ENCODE data around the gene CDKN2B-AS1.
"Not testable (repeated sequence)": the region's sequence is repeated elsewhere in the genome, so short reads cannot be mapped to it uniquely, and the experiment has no call there.

CDKN2B-AS1 gene

DNA sequence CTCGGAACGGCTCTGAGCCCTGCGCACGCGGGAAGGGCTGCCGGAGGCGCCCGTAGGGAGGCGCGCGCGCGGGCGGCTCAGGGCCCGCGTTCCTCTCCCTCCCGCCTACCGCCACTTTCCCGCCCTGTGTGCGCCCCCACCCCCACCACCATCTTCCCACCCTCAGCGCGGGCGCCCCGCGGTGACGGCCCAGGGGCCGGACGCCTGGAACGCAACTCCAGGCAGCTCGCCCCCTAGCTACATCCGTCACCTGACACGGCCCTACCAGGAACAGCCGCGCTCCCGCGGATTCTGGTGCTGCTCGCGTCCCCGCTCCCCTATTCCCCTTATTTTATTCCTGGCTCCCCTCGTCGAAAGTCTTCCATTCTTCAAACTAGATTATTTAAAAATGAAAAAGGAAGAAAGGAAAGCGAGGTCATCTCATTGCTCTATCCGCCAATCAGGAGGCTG, at the start of gene CDKN2B-AS1:
CDKN2B-AS1 (plus strand) TSS at position 236 of the 450 bp plus-strand sequence.
- DNase-seq = peak; percentile 81

DNA sequence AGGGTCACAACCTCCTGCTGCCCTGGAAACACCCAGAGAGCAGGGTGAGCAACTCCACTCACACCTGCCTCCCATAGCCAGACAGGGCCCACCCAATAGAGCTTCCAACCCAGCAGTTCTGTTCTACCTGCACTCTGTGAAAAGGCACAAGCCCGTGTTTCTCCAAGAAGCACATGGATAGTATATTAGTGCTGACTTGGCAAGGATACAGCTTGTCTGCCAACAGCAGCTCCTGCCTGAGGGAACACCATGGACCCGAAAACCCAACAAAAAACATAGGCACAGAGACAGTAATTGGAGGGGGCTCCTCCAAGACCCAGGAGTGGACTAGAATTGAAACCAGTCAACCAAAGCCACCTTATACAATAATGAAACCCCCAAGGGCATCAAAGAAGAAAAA, 49.0 kb upstream of the CDKN2B-AS1 start:
- DNase-seq = no peak

- no peak for DNase-seq
Observed at GRCh38 chr9:21958833-21959232, 35.8 kb upstream of the CDKN2B-AS1 start.

DNA sequence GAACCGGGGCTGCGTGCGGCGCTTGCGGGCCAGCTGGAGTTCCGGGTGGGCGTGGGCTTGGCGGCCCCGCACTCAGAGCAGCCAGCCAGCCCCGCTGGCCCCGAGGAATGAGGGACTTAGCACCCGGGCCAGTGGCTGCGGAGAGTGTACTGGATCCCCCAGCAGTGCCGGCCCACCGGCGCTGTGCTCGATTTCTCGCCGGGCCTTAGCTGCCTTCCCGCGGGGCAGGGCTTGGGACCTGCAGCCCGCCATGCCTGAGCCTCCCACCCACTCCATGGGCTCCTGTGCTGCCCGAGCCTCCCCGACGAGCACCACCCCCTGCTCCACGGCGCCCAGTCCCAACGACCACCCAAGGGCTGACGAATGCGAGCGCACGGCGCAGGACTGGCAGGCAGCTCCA, 35.3 kb upstream of the CDKN2B-AS1 start:
- DNase-seq = not testable (repeated sequence)

- DNase-seq = no peak
Observed at GRCh38 chr9:21961569-21961968, 33.0 kb upstream of the CDKN2B-AS1 start.

DNA sequence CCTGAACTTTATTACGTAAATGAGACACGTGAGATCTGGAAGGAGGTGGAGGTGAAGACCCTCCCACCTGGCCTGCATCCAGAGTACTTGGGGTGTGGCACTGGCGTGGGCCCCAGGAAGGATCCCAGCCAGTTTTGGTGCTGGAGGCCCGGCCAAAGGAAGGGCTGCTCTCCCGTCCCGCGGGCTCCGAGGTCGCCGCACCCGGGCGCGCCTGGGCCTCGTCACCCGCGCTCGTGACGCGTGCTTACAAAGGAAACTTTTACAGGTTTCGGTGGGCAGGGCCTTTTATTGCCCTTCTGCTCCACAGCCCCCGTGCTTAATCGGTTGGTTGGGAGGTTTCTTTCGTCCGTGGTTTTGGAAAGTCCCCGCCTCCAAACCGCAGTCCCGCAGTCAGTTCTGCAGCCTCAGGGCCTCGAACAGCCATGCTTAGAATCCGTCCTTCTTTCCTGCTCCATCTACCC, 29.6 kb upstream of the CDKN2B-AS1 start:
- DNase-seq = no peak

- no peak for DNase-seq
Observed at GRCh38 chr9:21965401-21965951, 29.1 kb upstream of the CDKN2B-AS1 start.

GRCh38 chr9:21966140-21966851, 28.3 kb upstream of the CDKN2B-AS1 start:
- DNase-seq = no peak

DNA sequence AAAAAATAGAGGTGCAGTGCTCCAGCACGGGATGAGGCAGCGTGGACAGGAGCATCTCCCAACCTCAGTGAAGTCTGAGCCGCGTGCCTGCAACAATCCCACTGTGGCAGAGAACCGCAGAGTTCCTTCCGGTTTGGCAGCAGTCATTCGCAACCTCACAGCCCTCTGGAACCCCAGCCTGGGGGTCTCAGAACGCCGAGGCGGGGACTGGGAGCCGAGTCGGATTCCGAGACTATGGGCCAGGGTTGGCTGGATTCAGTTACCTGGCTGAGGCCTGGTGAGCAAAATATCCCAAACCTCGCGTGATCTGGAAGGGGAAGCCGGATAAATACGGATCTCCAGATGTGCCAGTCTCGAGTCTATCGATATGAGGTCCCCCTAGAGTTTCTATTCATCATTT, 27.4 kb upstream of the CDKN2B-AS1 start:
- DNase-seq = no peak

- no peak for DNase-seq
Observed at GRCh38 chr9:21967702-21968101, 26.9 kb upstream of the CDKN2B-AS1 start.

GRCh38 chr9:21968331-21969010, 26.1 kb upstream of the CDKN2B-AS1 start:
- no peak for DNase-seq

DNA sequence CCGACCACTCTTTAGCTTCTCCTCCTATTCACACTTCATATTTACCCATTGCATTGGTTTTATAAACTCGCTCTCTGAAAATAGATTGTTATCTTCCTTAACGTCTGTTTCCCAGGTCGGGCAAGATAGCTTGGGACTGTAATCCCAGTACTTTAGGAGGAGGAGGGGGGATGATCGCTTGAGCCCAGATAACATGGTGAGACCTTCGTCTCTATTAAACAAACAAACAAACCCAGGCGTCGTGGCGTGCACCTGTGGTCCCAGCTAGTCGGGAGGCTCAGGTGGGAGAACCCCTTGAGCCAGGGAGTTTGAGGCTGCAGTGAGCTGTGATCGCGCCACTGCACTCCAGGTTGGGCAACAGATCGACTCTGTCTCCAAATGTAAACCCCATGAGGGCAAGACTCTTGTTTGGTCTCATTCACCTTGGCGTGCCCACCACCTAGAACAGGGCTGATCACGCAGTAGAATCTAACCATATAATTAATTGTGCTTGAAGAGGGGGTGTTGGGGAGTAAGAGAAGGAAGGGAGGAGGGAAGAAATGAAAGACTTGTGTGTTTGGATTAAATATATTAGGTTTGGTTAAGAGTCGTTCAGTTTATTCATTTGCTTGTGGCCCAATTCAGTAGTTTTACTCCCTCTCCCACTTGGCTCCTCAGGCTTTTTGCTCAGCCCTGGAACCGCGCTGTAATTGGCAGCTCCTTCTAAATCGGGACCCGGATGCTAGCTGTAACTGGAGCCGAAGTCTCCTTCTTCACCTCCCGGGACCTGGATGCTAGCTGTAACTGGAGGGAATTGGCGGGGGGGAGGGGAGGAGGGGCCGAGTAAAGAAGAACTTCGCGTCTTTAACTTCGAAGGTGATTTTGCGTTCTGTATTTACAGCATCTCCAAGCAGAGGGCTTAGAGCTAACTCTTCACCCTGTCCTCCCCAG, 25.3 kb upstream of the CDKN2B-AS1 start:
- no peak for DNase-seq

DNA sequence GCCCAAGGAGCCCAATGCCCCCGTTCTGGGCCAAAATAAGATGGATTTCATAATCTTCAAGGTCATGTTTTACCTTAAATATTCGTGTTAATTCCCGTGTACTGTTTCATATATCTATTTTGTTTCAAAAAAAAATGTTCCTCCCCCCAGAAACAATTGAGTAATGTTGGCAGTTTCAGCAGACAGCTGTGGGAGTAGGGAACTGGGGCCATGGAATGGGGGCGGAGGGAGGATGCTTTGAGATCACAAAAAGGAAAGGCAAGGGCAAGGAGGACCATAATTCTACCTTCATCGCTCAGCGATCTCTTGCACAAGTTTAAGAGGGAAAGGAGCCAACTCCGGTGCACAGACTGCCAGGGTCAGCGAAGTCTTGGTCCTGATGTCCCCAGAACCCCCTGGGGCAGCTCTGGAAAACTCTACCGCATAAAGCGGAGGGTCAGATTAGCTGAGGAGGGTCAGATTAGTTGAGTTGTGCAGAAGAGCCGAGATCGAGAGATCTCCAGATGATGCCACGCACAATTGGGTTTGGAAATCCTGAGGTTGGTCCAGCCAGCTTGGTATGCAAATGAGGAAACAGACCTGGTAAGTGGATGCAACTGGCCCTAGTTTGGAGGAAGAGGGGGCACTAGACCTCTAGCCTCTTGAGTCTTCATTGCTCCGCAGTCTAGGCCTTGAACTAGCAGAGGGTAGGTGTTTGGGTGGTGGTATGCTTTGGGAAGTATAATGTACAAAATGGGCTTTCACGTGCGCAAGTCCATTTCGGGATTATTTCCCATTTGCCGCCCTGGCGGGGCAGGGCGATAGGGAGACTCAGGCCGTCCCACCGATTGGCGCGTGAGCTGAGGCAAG, 24.4 kb upstream of the CDKN2B-AS1 start:
- no peak for DNase-seq

DNA sequence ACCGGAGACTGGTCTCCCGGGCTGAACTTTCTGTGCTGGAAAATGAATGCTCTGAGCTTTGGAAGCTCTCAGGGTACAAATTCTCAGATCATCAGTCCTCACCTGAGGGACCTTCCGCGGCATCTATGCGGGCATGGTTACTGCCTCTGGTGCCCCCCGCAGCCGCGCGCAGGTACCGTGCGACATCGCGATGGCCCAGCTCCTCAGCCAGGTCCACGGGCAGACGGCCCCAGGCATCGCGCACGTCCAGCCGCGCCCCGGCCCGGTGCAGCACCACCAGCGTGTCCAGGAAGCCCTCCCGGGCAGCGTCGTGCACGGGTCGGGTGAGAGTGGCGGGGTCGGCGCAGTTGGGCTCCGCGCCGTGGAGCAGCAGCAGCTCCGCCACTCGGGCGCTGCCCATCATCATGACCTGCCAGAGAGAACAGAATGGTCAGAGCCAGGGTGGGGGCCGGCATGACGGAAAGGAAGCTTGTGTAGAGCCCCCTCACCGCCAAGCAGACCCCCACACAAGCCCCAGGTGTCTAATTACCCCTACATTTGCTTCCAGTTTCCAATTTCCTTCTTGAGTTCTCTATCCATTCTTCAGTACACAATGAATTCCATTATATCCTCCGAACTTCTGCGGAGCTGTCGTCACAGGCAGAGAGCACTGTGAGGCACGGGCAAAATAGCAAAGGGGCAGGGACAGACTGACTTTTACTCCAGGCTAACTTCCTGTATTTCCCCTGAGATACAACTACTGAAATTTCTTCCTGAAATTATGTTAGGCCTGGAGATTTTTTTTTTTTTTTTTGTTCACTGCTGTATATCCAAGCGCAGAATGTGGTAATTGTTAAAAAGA, 23.6 kb upstream of the CDKN2B-AS1 start:
- DNase-seq = no peak

DNA sequence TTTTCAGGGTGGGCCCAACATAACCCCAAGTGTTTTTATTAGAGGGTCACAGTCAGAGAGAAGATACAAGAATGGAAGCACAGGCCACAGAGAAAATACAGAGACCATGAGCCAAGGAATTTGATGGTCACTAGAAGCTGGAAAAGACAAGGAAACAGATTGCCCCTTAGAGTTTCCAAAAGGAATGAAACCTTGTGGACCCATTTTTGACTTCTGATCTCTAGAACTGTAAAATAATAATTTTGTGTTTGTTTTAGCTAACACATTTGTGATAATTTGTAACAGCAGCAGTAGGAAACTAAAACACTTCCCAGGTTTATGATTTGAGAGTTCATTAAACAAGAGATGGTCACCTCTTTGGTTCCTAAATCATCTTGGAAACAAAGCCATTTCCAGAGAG, 22.2 kb upstream of the CDKN2B-AS1 start:
- no peak for DNase-seq

- no peak for DNase-seq
Observed at GRCh38 chr9:21974343-21974721, 20.3 kb upstream of the CDKN2B-AS1 start.

DNA sequence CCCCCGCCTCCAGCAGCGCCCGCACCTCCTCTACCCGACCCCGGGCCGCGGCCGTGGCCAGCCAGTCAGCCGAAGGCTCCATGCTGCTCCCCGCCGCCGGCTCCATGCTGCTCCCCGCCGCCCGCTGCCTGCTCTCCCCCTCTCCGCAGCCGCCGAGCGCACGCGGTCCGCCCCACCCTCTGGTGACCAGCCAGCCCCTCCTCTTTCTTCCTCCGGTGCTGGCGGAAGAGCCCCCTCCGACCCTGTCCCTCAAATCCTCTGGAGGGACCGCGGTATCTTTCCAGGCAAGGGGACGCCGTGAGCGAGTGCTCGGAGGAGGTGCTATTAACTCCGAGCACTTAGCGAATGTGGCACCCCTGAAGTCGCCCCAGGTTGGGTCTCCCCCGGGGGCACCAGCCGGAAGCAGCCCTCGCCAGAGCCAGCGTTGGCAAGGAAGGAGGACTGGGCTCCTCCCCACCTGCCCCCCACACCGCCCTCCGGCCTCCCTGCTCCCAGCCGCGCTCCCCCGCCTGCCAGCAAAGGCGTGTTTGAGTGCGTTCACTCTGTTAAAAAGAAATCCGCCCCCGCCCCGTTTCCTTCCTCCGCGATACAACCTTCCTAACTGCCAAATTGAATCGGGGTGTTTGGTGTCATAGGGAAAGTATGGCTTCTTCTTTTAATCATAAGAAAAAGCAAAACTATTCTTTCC, 19.7 kb upstream of the CDKN2B-AS1 start:
- DNase-seq = peak; percentile 74

DNA sequence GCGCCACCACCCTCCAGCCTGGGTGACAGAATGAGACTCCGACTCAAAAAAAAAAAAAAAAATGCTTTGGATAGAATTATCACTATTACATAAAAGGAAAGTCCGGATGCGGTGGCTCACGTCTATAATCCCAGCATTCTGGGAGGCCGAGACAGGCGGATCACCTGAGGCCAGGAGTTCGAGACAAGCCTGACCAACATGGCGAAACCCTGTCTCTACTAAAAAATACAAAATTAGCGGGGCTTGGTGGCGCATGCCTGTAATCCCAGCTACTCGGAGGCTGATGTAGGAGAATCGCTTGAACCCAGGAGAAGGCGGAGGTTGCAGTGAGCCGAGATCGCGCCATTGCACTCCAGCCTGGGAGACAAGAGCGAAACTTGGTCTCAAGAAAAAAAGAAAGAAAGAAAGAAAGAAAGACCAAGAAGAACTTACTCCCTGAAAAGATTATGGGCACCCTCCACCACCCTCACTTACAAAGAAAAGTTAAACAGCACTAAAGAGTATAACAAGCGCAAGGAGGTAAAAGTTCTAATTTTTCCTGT, 18.2 kb upstream of the CDKN2B-AS1 start:
- no peak for DNase-seq

- no peak for DNase-seq
Observed at GRCh38 chr9:21982391-21982790, 12.2 kb upstream of the CDKN2B-AS1 start.

Measured in NCI-H510A (cell line).